Measurements from ENCODE around the gene BNIPL.
A peak's percentile ranks its signal among the peaks of the same experiment; 100 is the strongest.

Gene BNIPL

DNA sequence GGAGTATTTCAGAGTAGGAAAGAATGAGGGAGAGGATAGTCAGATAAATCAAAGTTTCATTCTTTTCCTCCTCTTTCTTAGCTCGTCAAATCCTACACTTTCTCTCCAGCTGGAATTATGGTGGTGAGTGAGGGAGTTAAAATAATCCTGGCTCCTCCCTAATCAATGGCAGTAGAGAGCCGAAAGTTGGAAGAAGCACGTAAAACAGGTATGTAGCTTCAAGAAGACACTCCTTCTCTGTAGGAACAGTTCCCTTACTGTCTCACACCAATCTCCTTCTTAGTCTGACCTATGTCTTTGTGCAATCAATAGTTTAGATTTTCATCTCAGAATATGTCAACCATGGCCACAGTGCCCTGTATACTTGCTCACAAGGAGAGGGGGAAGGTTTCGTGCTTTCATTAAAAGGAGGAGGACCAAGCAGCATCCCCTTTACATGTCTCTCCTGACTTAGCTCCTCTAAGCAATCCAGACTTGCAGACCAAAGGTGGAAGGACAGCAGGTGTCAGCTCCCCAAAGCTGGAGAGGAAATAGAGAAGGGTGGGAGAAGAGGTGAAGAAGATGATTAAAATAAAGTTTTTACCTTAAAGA lies 30.6 kb upstream of the BNIPL start:
- no peaks in the 10 kb centered on the region for H3K9me3 Mint-ChIP-seq
- no peak for ATAC-seq
- peaks cover 15% of the 10 kb centered on the region for H3K36me3 Mint-ChIP-seq
- peak overlapping the region; percentile 98 for H3K27ac Mint-ChIP-seq
- H3K4me1 Mint-ChIP-seq, result peaks cover 60% of the 10 kb centered on the region
- H3K27me3 Mint-ChIP-seq, result no peaks in the 10 kb centered on the region
- H3K4me3 Mint-ChIP-seq, result peak overlapping the region; percentile 97

DNA sequence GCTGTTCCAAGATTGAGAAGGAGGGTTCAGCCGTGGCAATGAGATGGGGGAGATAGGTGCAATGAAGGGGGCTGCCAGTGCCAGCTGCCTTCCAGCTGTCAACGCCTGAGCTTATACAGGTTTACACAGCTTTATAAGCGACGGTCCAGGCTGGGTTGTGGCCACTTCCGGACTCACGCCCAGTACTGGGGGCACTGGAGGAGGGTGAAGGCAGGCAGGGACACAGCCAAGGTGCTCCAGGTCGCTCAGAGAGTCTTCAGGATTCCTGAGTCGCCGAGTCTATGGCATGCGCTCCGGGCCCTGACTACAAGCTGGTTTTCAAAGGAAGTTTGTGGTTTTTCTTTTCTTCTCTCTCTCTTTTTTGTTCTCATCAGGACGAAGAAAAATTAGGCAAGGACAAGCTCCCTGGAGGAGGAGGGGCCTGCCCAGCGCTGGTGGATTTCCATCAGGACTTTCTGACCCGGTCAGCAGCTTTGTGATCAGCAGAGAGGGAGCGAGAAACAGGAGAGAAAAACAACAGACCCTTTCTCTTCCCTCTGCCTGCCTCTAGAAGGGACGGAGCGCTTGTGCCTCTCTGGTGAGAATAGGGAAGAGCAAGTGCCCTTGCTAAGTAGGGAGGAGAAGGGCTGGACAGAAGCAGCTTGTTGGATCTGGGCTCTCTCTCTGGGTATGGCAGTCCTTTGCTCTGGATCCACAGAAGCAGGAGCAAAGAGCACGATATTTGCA lies 29.9 kb upstream of the BNIPL start, which contains the start of gene MINDY1:
Gene MINDY1, minus strand, starts transcription at position 576 of the 726 bp plus-strand sequence. CDS start 4,285 bp downstream, outside the sequence.
- peaks cover 12% of the 10 kb centered on the region for H3K36me3 Mint-ChIP-seq
- H3K27ac Mint-ChIP-seq, result peak within 1 kb of the TSS; percentile 98
- H3K4me1 Mint-ChIP-seq, result peaks cover 60% of the 10 kb centered on the region
- peak; percentile 71 for ATAC-seq
- H3K9me3 Mint-ChIP-seq, result no peaks in the 10 kb centered on the region
- no peaks in the 10 kb centered on the region for H3K27me3 Mint-ChIP-seq
- peak within 1 kb of the TSS; percentile 97 for H3K4me3 Mint-ChIP-seq

DNA sequence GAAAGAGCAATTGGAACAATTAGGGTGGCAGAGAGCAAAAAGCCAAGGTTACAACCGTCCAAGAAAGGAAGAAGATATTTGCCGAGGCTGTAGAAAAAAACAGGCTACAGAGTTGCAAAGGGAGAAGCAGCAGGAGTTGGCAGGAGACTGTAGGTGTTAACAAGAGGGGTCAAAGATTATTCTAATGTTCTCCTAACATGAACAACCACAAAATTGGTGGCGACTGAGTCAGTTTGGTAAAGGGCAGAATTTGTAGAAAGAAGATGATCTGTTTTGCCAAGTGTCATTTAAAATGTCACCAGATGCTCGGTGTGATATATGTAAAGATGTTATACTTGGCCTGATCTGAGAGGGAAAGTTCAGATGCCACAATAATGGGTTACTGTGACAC lies 28.5 kb upstream of the BNIPL start:
- peaks cover 5% of the 10 kb centered on the region for H3K36me3 Mint-ChIP-seq
- H3K27me3 Mint-ChIP-seq, result no peaks in the 10 kb centered on the region
- peak overlapping the region; percentile 98 for H3K27ac Mint-ChIP-seq
- H3K4me1 Mint-ChIP-seq, result peaks cover 60% of the 10 kb centered on the region
- no peak for ATAC-seq
- H3K4me3 Mint-ChIP-seq, result peak overlapping the region; percentile 97
- no peaks in the 10 kb centered on the region for H3K9me3 Mint-ChIP-seq

DNA sequence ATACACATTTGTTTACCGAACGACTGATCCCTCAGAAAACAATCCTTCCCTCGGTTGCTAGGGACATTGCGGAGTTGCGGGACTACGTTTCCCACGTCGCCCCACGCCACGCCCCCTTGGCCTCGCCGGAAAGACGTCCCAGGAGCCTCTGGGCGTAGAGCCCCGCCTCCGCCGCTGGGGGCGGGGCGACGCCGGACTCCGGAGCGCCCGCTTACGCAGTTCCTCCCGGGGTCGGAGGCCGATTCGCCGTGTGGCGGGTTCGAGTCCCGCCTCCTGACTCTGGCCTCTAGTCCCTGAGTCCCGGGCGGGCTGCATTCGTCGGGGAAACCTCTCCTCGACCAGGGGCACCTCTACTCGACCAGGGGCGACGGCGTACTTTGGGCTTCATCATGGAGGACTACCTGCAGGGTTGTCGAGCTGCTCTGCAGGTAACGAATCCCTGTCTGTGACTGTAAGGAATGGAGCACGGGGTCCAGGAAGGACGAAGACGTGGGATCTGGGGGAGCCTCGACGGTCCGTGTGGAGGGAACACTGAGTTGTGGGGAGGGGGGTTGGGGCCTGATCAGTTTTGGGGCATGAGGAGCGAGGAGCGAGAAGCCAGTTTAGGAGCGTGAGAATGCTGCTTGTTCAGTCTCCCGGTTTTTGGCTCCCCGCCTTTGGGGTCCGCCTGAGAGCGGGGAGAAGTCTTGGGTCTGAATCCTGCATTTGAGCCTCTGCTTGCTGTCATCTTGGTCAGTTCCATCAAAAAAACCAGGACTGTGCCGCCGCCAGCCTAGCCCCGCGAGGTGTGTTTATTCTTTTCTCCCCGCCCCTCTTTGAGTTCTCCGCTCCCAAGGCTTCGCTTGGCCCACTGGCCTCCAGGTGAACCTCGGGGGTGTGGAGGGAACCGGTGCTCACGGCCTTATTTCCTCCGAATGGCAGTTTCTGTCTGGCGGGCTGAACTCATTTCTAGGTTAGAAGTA lies 27.9 kb upstream of the BNIPL start, which contains the start of gene PRUNE1:
Gene PRUNE1, plus strand, starts transcription at position 206 of the 962 bp plus-strand sequence. Its CDS starts 184 bp downstream, at position 390.
- Mint-ChIP-seq H3K27ac (peak within 1 kb of the TSS; percentile 98), H3K4me1 (peaks cover 64% of the 10 kb centered on the region), H3K9me3 (no peaks in the 10 kb centered on the region), H3K27me3 (no peaks in the 10 kb centered on the region), H3K36me3 (peaks cover 5% of the 10 kb centered on the region), H3K4me3 (peak within 1 kb of the TSS; percentile 97)
- peak; percentile 98 for ATAC-seq

DNA sequence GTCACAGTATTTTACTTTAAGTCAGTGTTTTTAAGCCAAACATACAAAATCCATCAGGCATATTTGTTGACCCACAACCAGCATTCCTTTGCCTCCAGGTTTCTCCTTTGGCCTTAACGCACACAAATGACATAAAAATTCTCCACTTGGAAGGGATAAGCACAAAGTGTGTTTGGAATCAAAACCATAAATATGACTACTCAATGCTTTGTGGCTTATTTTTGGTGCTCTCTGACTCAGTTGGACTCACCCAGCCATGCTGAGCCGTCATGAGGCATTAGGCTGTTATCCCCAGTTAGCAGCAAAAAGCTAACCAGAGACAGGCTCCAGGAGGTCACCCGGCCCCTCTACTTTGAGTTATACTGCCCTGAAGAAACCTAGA lies 27.2 kb upstream of the BNIPL start:
- Mint-ChIP-seq H3K27me3 (no peaks in the 10 kb centered on the region), H3K4me3 (peak overlapping the region; percentile 97), H3K9me3 (no peaks in the 10 kb centered on the region), H3K27ac (peak overlapping the region; percentile 98), H3K36me3 (peaks cover 5% of the 10 kb centered on the region), H3K4me1 (peaks cover 62% of the 10 kb centered on the region)
- no peak for ATAC-seq

DNA sequence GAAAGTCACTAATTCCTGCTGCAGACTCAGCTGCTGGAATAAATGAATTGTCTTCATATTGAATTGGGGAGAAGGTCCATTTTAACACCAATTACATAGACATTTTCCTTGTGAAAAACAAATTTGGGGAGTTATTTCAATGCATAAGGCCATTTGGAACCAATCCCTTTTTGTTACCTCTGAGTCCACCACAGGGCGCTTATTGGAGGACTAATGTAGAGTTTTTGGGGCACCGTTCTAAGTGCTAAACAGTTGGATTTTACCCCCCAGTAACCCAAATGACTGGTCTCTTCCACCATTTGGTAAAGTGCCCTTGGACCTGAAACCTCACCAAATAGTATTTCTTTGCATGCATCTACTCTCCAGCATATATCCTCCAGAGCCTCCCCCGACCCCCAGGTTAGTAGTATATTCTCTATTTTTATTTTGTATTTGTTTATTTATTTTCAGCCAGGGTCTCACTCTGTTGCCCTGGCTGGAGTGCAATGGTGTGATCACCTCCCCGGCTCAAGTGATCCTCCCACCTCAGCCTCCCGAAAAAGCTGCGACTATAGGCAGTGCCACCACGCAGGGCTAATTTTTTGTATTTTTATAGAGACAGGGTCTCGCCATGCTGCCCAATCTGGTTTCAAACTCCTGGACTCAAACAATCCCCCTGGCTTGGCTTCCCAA lies 26.6 kb upstream of the BNIPL start:
- peaks cover 5% of the 10 kb centered on the region for H3K36me3 Mint-ChIP-seq
- H3K27me3 Mint-ChIP-seq, result no peaks in the 10 kb centered on the region
- no peak for ATAC-seq
- H3K9me3 Mint-ChIP-seq, result no peaks in the 10 kb centered on the region
- H3K4me1 Mint-ChIP-seq, result peaks cover 59% of the 10 kb centered on the region
- no peak overlapping the region for H3K27ac Mint-ChIP-seq
- peak overlapping the region; percentile 97 for H3K4me3 Mint-ChIP-seq

DNA sequence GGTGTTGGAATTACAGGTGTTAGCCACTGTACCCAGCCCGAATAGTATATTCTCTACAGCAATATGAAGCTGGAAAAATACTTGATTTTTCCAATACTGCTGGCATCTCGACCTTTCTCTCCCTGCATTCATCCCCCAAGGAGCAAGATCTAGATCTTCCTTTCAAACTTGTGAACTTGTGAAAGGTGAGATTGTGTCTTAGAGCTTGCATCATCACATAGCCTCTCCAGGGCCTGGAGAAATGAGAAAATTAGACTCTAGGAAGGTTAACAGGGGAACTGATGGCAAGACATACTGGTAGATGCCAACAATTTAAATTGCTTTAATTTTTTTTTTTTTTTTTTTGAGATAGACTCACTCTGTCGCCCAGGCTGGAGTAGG lies 26.1 kb upstream of the BNIPL start:
- Mint-ChIP-seq H3K27ac (no peak overlapping the region), H3K4me3 (no peak overlapping the region), H3K27me3 (no peaks in the 10 kb centered on the region), H3K4me1 (peaks cover 54% of the 10 kb centered on the region), H3K9me3 (no peaks in the 10 kb centered on the region), H3K36me3 (peaks cover 5% of the 10 kb centered on the region)
- no peak for ATAC-seq

DNA sequence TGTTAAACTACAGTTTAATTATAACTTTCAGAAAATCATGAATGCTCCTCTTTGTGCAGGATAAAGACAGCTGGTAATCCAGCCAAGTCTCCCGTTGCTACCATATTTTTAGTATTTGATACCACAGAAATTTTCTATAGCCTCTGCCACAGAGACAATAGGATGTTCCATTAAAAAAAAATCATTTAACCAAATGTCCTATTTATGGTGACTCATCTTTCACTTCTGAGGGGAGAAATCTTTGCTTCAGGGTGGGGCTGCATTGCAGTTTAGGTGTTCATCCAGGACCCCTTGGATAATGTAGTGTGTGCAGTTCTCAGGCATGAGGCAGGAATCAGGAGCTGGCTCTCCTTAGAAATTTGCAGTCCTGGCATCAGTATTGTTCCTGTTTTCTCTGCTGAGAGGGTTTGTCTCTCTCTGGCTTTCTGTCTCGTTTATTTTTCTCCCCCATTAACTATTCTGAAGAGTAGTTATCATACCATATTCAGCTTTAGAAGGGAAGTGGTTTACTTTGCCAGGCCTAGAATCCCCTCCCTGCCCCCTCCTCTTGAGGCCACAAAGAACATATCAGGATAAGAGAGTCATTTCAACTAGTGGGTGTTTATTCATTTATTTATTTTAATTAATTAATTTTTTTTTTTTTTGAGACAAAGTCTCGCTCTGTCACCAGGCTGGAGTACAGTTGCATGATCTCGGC lies 25.1 kb upstream of the BNIPL start:
- peaks cover 44% of the 10 kb centered on the region for H3K4me1 Mint-ChIP-seq
- H3K4me3 Mint-ChIP-seq, result no peak overlapping the region
- ATAC-seq, result no peak
- H3K27me3 Mint-ChIP-seq, result no peaks in the 10 kb centered on the region
- H3K9me3 Mint-ChIP-seq, result no peaks in the 10 kb centered on the region
- peaks cover 5% of the 10 kb centered on the region for H3K36me3 Mint-ChIP-seq
- no peak overlapping the region for H3K27ac Mint-ChIP-seq

DNA sequence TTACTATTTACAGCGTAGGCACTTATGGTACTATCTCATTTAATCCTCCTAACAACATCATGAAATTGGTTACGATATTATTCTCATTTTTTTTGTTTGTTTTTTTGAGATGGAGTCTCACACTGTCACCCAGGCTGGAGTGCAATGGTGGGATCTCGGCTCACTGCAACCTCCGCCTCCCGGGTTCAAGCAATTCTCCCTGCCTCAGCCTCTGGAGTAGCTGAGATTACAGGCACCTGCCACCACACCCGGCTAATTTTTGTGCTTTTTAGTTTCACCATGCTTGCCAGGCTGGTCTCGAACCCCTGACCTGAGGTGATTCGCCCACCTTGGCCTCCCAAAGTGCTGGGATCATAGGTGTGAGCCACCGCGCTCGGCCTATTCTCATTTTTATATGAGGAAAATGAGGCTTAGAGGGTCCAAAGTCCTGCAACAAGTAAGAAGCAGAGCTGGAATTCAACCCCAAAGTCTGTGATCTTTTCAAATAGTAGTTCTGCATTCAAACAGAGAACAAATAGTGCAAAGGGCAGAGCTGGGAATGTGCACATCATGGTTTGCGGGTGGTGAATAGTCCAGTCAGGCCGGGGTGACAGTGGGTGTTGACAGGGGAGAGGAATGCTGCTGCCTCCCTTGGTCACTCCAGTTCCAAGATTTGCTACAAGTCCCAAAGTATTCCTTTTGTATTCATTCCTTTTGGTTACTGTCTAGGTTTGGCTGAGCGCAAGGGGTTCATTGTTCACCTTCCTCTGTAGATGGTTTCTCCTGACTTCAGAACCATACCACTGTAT lies 23.5 kb upstream of the BNIPL start:
- H3K36me3 Mint-ChIP-seq, result peaks cover 5% of the 10 kb centered on the region
- H3K4me1 Mint-ChIP-seq, result peaks cover 28% of the 10 kb centered on the region
- H3K4me3 Mint-ChIP-seq, result no peak overlapping the region
- no peaks in the 10 kb centered on the region for H3K27me3 Mint-ChIP-seq
- H3K27ac Mint-ChIP-seq, result no peak overlapping the region
- ATAC-seq, result no peak
- no peaks in the 10 kb centered on the region for H3K9me3 Mint-ChIP-seq

DNA sequence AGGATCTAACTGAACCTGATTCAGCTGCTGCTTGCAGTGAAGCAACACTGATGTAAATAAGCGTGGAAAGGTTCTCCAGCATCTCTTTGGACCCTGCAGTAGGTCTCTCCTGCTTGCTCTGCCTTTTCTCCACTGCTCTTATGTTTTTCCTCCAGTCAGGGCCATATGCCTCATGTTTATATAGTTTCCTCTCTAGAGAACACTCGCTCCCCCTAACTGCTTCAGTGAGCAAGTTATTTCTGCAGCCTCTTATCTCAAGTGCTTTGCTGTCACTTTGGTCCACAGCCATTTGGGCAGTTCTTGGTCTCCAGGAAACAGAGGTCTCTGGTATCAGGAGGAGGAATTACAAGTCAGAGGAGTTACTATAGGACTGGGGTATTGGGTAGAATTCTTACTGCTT lies 22.9 kb upstream of the BNIPL start:
- Mint-ChIP-seq H3K9me3 (no peaks in the 10 kb centered on the region), H3K27ac (no peak overlapping the region), H3K27me3 (no peaks in the 10 kb centered on the region), H3K4me3 (no peak overlapping the region), H3K36me3 (peaks cover 6% of the 10 kb centered on the region), H3K4me1 (peaks cover 22% of the 10 kb centered on the region)
- no peak for ATAC-seq

DNA sequence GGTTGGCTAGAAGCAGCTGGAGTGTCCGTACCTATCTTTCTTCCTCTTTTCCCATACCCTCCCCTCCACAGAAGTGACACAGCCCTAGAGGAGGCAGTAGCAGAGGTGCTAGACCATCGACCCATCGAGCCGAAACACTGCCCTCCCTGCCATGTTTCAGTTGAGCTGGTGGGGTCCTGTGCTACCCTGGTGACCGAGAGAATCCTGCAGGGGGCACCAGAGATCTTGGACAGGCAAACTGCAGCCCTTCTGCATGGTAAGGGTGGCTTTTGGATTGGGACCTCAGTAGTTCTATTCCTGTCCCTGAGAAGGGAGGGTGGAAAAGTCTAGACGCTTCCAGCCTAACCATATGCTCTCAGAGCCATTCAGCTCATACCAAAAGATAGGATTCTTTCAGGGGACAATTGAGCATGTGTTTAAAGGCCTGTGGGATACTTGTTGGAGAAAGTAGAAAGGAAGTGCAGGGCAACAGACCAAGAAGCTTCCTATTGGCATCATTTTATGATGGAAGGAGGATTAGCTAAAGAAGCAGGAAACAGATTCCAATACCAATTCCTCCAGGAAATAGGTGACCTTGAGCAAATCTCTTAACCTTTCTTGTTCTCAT lies 11.7 kb upstream of the BNIPL start:
- peak; percentile 83 for ATAC-seq
- H3K36me3 Mint-ChIP-seq, result peaks cover 32% of the 10 kb centered on the region
- H3K4me1 Mint-ChIP-seq, result peaks cover 6% of the 10 kb centered on the region
- H3K9me3 Mint-ChIP-seq, result no peaks in the 10 kb centered on the region
- no peak overlapping the region for H3K27ac Mint-ChIP-seq
- no peaks in the 10 kb centered on the region for H3K27me3 Mint-ChIP-seq
- no peak overlapping the region for H3K4me3 Mint-ChIP-seq

DNA sequence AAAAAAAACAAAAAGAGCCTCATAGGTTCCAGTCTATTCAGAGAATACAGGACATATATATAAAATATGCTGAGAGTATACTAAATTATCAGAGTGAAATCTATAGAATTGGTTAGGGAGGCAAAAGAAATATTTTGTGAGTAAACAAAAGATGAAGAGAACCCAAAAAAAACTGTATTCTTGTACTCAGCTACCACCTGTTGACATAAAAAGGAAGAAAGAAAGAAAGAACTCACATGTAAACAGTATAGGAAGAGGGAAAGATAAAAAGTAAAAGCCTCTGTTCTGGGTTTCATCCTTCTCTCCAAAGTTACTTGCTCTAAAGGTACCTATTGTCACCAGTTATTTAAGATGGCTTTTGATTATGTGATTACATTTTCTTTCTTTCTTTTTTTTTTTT lies 9.9 kb upstream of the BNIPL start:
- H3K9me3 Mint-ChIP-seq, result no peaks in the 10 kb centered on the region
- no peak overlapping the region for H3K27ac Mint-ChIP-seq
- H3K4me3 Mint-ChIP-seq, result no peak overlapping the region

DNA sequence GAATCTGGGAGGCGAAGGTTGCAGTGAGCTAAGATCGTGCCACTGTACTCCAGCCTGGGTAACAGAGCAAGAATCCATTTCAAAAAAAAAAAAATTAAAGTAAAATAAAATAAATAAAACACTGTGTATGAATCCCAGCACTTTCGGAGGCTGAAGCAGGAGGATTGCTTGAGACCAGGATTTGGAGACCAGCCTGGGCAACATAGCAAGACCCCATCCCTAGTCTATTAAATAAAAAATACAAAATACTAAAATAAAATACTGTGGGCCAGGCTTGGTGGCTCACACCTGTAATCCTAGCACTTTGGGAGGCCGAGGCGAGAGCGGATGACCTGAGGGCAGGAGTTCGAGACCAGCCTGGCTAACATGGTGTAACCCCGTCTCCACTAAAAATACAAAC lies 4.2 kb upstream of the BNIPL start:
- Mint-ChIP-seq H3K4me3 (no peak overlapping the region), H3K9me3 (no peaks in the 10 kb centered on the region), H3K27me3 (no peaks in the 10 kb centered on the region), H3K4me1 (no peaks in the 10 kb centered on the region), H3K36me3 (peaks cover 57% of the 10 kb centered on the region), H3K27ac (no peak overlapping the region)
- ATAC-seq, result no peak

More for the DNA sequence above, 9.9 kb upstream of the BNIPL start:
- Mint-ChIP-seq H3K4me1 (peaks cover 6% of the 10 kb centered on the region), H3K36me3 (peaks cover 48% of the 10 kb centered on the region), H3K27me3 (no peaks in the 10 kb centered on the region)
- no peak for ATAC-seq
